ENCODE results near the gene SMYD2.

Gene SMYD2

GRCh38 chr1:214362188-214362882 lies 81.4 kb downstream of the SMYD2 start:
- no peaks in the 10 kb centered on the region for H3K36me3 Mint-ChIP-seq
- ATAC-seq (ENCODE audit: low read depth): no peak
- H3K4me1 Mint-ChIP-seq: no peaks in the 10 kb centered on the region
- H3K27me3 Mint-ChIP-seq: peaks cover 11% of the 10 kb centered on the region
- no peak overlapping the region for H3K27ac Mint-ChIP-seq
- no peak for DNase-seq (ENCODE audit: low spot score in 2 of 2)
- H3K9me3 Mint-ChIP-seq: peaks cover 2% of the 10 kb centered on the region
- no peak overlapping the region for H3K4me3 Mint-ChIP-seq

DNA sequence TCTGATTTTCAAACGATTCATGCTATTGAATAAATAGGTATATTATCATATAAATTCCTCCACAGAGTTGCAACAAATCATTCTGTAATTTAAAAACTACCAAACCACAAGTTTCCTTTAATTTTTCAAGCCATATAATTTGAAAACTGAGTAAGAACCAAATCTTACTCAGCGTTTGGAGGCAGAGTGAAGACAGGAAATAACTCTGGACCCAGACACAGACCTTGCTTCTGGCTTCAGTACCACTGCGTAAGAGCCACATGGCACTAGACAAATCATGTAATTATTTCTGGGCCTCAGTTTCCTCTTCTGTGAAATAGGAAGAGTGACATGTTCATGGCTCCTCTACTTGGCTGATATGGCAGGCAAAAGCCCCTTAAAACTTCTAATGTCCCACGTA lies 82.4 kb downstream of the SMYD2 start:
- DNase-seq (ENCODE audit: low spot score in 2 of 2) (no peak), ATAC-seq (ENCODE audit: low read depth) (no peak)
- H3K27ac Mint-ChIP-seq: no peak overlapping the region
- H3K4me3 Mint-ChIP-seq: no peak overlapping the region
- peaks cover 2% of the 10 kb centered on the region for H3K9me3 Mint-ChIP-seq
- no peaks in the 10 kb centered on the region for H3K36me3 Mint-ChIP-seq
- H3K27me3 Mint-ChIP-seq: peaks cover 11% of the 10 kb centered on the region
- no peaks in the 10 kb centered on the region for H3K4me1 Mint-ChIP-seq

DNA sequence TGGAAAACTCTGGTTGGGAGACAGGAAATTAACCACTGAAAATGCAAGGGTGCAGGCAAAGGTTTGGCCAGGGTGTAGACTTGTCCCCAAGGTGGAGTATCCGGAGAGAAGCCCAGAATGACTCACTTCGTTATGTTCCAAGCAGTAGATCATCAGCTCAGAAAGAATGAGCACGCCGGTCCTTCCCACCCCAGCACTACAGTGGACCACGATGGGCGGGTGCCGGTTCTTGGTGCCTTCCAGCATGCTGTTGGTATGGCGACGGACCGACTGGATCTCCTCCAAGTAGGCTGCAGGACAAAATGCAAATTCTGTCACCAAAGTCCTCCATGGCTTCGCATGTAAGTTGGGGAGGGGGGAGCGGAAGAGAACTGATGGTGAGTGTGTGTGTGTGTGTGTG lies 83.4 kb downstream of the SMYD2 start:
- no peak for DNase-seq (ENCODE audit: low spot score in 2 of 2)
- H3K27ac Mint-ChIP-seq: no peak overlapping the region
- no peaks in the 10 kb centered on the region for H3K4me1 Mint-ChIP-seq
- H3K4me3 Mint-ChIP-seq: no peak overlapping the region
- H3K9me3 Mint-ChIP-seq: peaks cover 3% of the 10 kb centered on the region
- ATAC-seq (ENCODE audit: low read depth): no peak
- peaks cover 12% of the 10 kb centered on the region for H3K27me3 Mint-ChIP-seq
- H3K36me3 Mint-ChIP-seq: no peaks in the 10 kb centered on the region

DNA sequence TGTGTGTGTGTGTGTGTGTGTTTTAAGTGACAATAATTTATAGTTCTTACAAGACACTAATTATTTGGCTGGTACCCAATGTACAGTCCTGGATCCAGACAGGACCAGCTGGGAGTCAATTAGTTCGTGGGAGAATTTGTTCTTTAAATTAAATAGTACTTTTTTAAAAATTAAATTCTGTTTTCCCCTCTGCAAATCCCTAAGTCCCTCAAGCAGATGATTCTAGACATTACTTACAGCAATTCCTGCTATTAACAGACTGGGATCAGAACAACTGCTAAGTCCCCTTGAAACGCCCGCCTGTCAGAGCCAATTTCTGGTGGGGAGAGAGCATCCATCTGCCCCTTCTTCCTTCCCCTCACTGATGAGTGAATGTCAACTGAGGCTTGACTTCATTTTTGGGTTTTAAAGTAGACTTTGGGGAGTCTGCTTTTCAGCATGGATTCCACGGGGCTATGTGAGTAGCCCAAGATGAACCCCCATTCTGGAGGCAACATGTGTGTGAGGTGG lies 83.9 kb downstream of the SMYD2 start:
- Mint-ChIP-seq H3K27ac (no peak overlapping the region), H3K27me3 (peaks cover 14% of the 10 kb centered on the region), H3K36me3 (no peaks in the 10 kb centered on the region), H3K4me1 (no peaks in the 10 kb centered on the region), H3K9me3 (peaks cover 3% of the 10 kb centered on the region), H3K4me3 (no peak overlapping the region)
- DNase-seq (ENCODE audit: low spot score in 2 of 2) (no peak), ATAC-seq (ENCODE audit: low read depth) (no peak)

GRCh38 chr1:214367841-214368240 lies 86.9 kb downstream of the SMYD2 start:
- Mint-ChIP-seq H3K27ac (no peak overlapping the region), H3K36me3 (no peaks in the 10 kb centered on the region), H3K4me1 (no peaks in the 10 kb centered on the region), H3K9me3 (peaks cover 1% of the 10 kb centered on the region), H3K4me3 (no peak overlapping the region), H3K27me3 (peaks cover 11% of the 10 kb centered on the region)
- DNase-seq (ENCODE audit: low spot score in 2 of 2) (no peak), ATAC-seq (ENCODE audit: low read depth) (no peak)

DNA sequence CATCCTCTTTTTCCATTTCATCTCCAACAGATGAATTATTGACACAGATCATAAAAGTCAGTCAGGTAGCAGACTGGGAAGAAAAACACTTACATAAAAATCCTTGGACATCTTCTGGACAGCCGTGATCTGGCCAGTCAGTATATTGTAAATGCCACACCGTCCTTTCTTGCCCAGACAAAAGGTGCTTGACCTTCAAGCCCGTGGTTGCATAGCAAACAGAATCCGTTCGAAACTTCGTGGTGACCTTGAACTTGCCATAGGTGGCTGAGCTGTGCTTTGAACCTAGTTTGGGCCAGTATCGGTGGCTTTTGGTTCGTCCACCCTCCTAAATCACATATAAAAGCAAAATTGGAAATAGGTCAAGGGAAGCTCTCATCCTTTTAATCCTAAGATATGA lies 88.4 kb downstream of the SMYD2 start:
- no peak overlapping the region for H3K4me3 Mint-ChIP-seq
- ATAC-seq (ENCODE audit: low read depth): no peak
- H3K9me3 Mint-ChIP-seq: peaks cover 1% of the 10 kb centered on the region
- no peaks in the 10 kb centered on the region for H3K36me3 Mint-ChIP-seq
- peaks cover 10% of the 10 kb centered on the region for H3K27me3 Mint-ChIP-seq
- DNase-seq (ENCODE audit: low spot score in 2 of 2): no peak
- no peaks in the 10 kb centered on the region for H3K4me1 Mint-ChIP-seq
- no peak overlapping the region for H3K27ac Mint-ChIP-seq

DNA sequence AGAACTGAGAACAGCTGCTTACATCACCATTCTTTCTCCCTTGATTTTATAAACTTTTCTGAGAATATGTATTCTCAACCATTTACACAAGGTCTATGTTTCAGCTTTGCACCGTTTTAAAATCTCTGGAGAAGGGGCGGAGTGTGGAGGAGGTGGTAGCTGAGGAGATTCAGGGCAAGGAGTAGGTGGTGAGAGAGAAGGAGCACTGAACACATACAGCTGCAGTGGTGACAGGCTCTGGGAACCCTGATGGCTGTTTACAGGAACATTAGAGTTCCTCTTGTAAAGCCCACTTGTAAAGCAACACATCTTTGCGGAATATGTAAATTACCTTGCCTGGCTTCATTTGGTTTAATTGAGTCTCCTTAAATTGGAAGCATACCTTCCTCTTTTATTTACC lies 89.7 kb downstream of the SMYD2 start:
- H3K27me3 Mint-ChIP-seq: peaks cover 8% of the 10 kb centered on the region
- no peak for ATAC-seq (ENCODE audit: low read depth)

DNA sequence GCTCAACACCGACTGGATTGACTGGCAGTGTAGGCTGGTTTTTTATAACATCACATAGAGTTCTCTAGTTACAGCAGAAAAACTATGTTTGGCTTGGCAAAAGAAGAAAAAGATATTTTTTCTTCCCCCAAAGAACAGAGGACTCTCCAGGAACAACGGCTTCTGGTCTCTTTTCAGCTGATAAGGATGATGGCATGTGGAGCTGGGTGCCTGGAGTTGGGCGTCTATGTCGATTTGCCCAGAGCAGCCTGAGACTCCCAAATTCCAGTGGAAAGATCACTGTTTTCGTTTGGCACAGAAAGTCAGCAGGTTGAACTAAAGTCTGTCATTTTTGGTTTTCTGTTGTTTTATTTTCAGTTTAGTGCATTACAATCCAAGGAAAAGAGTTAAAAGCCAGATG lies 91.1 kb downstream of the SMYD2 start:
- ATAC-seq (ENCODE audit: low read depth): no peak
- Mint-ChIP-seq H3K27me3 (peaks cover 8% of the 10 kb centered on the region), H3K4me1 (no peaks in the 10 kb centered on the region), H3K9me3 (peaks cover 1% of the 10 kb centered on the region), H3K27ac (no peak overlapping the region), H3K36me3 (no peaks in the 10 kb centered on the region), H3K4me3 (no peak overlapping the region)
- no peak for DNase-seq (ENCODE audit: low spot score in 2 of 2)

More for the DNA sequence above, 89.7 kb downstream of the SMYD2 start:
- Mint-ChIP-seq H3K27ac (no peak overlapping the region), H3K36me3 (no peaks in the 10 kb centered on the region), H3K4me3 (no peak overlapping the region), H3K9me3 (peaks cover 1% of the 10 kb centered on the region), H3K4me1 (no peaks in the 10 kb centered on the region)
- no peak for DNase-seq (ENCODE audit: low spot score in 2 of 2)

- no peak overlapping the region for H3K27ac Mint-ChIP-seq
- no peaks in the 10 kb centered on the region for H3K9me3 Mint-ChIP-seq
- no peaks in the 10 kb centered on the region for H3K36me3 Mint-ChIP-seq
- H3K4me3 Mint-ChIP-seq: no peak overlapping the region
- ATAC-seq (ENCODE audit: low read depth) (no peak), DNase-seq (ENCODE audit: low spot score in 2 of 2) (no peak)
- H3K4me1 Mint-ChIP-seq: no peaks in the 10 kb centered on the region
- H3K27me3 Mint-ChIP-seq: peaks cover 2% of the 10 kb centered on the region
These were observed 96.5 kb downstream of the SMYD2 start for GRCh38 chr1:214377485-214377884.

- Mint-ChIP-seq H3K27ac (no peak overlapping the region), H3K27me3 (peaks cover 2% of the 10 kb centered on the region), H3K9me3 (no peaks in the 10 kb centered on the region), H3K4me1 (no peaks in the 10 kb centered on the region), H3K4me3 (no peak overlapping the region), H3K36me3 (no peaks in the 10 kb centered on the region)
- ATAC-seq (ENCODE audit: low read depth): no peak
- DNase-seq (ENCODE audit: low spot score in 2 of 2): no peak
These were observed 96.9 kb downstream of the SMYD2 start for GRCh38 chr1:214377886-214378285.

DNA sequence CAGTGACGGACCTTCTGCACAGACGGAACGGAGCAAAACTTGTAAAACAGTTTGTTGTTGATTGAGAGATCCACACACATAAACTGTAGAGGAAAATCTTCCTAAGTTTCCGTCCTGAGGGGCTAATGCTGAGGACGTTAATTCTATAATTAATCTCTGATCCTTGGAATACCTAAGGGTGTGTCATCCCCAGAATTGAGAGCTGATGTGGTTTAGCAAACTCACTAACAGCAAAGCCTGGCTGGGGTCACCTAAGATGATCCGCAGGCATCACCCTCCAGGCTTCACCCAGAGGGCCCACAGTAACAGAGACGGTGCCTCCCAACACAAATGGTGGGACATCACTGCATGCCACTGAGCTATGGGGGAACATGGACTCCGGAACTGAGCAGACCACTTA lies 97.5 kb downstream of the SMYD2 start:
- Mint-ChIP-seq H3K27ac (no peak overlapping the region), H3K9me3 (no peaks in the 10 kb centered on the region), H3K27me3 (peaks cover 2% of the 10 kb centered on the region), H3K4me1 (no peaks in the 10 kb centered on the region), H3K36me3 (no peaks in the 10 kb centered on the region), H3K4me3 (no peak overlapping the region)
- no peak for DNase-seq (ENCODE audit: low spot score in 2 of 2)
- ATAC-seq (ENCODE audit: low read depth): no peak

DNA sequence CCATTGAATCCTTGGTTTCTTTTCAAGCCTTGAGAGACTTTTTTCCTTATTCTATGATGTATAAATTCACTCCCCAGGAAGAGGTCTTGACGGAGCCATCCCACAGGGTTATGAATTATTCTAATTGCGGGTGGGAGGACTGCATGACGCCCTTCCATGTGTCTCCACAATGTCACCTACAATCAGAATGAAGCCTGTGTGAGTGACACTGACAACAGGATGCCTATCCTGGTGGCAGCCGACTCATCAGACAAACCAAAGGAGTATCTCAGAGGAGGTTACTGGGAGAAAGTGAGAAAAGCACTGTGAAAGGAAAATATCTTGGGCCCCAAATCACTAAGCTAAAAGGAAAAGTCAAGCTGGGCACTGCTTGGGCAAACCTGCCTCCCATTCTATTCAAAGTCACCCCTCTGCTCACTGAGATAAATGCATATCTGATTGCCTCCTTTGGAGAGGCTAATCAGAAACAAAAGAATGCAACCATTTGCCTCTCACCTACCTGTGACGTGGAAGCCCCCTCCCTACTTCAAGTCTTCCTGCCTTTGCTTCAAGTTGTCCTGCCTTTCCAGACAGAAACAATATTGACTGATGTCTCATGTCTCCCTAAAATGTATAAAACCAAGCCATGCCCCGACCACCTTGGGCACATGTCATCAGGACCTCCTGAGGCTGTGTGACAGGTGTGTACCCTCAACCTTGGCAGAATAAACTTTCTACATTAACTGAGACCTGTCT lies 98.4 kb downstream of the SMYD2 start:
- H3K27ac Mint-ChIP-seq: no peak overlapping the region
- no peak for DNase-seq (ENCODE audit: low spot score in 2 of 2)
- H3K36me3 Mint-ChIP-seq: no peaks in the 10 kb centered on the region
- no peaks in the 10 kb centered on the region for H3K4me1 Mint-ChIP-seq
- peaks cover 2% of the 10 kb centered on the region for H3K27me3 Mint-ChIP-seq
- ATAC-seq (ENCODE audit: low read depth): no peak
- H3K9me3 Mint-ChIP-seq: no peaks in the 10 kb centered on the region
- no peak overlapping the region for H3K4me3 Mint-ChIP-seq

GRCh38 chr1:214380396-214380795 lies 99.4 kb downstream of the SMYD2 start:
- Mint-ChIP-seq H3K27me3 (peaks cover 2% of the 10 kb centered on the region), H3K27ac (no peak overlapping the region), H3K4me1 (no peaks in the 10 kb centered on the region)

GRCh38 chr1:214380986-214381695 lies 100.2 kb downstream of the SMYD2 start:
- H3K4me3 Mint-ChIP-seq: no peak overlapping the region
- ATAC-seq (ENCODE audit: low read depth) (no peak), DNase-seq (ENCODE audit: low spot score in 2 of 2) (no peak)
- no peaks in the 10 kb centered on the region for H3K4me1 Mint-ChIP-seq
- peaks cover 2% of the 10 kb centered on the region for H3K27me3 Mint-ChIP-seq
- H3K36me3 Mint-ChIP-seq: no peaks in the 10 kb centered on the region
- no peak overlapping the region for H3K27ac Mint-ChIP-seq
- H3K9me3 Mint-ChIP-seq: no peaks in the 10 kb centered on the region

More at GRCh38 chr1:214380396-214380795, 99.4 kb downstream of the SMYD2 start:
- H3K4me3 Mint-ChIP-seq: no peak overlapping the region
- H3K9me3 Mint-ChIP-seq: no peaks in the 10 kb centered on the region
- DNase-seq (ENCODE audit: low spot score in 2 of 2) (no peak), ATAC-seq (ENCODE audit: low read depth) (no peak)
- H3K36me3 Mint-ChIP-seq: no peaks in the 10 kb centered on the region
